ENCODE data around the gene NDUFA6. TPM values are rescaled to one million over a fixed set of nuclear protein-coding genes. Genes with fewer than 3 reads are reported as not detected.
A peak's percentile ranks its signal among the peaks of the same experiment; 100 is the strongest.
"Not testable (repeated sequence)": the region's sequence is repeated elsewhere in the genome, so short reads cannot be mapped to it uniquely, and the experiment has no call there.

The NDUFA6 gene
- polyA plus RNA-seq, 4 donors: 97.2 to 122 (median 115) TPM

GRCh38 chr22:42073621-42074041, 16.9 kb downstream of the NDUFA6 start:
- DNase-seq (ENCODE audit: low read depth in 4 of 4, low spot score in 2 of 4): no peak

GRCh38 chr22:42072606-42073330, 17.8 kb downstream of the NDUFA6 start:
- no peak for DNase-seq (ENCODE audit: low read depth in 4 of 4, low spot score in 2 of 4)

GRCh38 chr22:42071508-42071907, 19.1 kb downstream of the NDUFA6 start:
- DNase-seq (ENCODE audit: low read depth in 4 of 4, low spot score in 2 of 4): not testable (repeated sequence)

GRCh38 chr22:42070517-42071422, 19.8 kb downstream of the NDUFA6 start, which contains the start of gene NAGA:
NAGA (minus strand) TSS chr22:42070812; CDS start chr22:42070297, 515 bp downstream.
- peak; percentile 88 to 96 (median 90) for DNase-seq (ENCODE audit: low read depth in 4 of 4, low spot score in 2 of 4)

GRCh38 chr22:42069801-42070516, 20.6 kb downstream of the NDUFA6 start:
- DNase-seq (ENCODE audit: low read depth in 4 of 4, low spot score in 2 of 4): peak in 1 of 4 donors; percentile 34

- DNase-seq (ENCODE audit: low read depth in 4 of 4, low spot score in 2 of 4): no peak
Observed at GRCh38 chr22:42068291-42068690, 22.3 kb downstream of the NDUFA6 start.

- no peak for DNase-seq (ENCODE audit: low read depth in 4 of 4, low spot score in 2 of 4)
Observed at GRCh38 chr22:42067671-42068251, 22.8 kb downstream of the NDUFA6 start.

GRCh38 chr22:42066937-42067336, 23.6 kb downstream of the NDUFA6 start:
- no peak for DNase-seq (ENCODE audit: low read depth in 4 of 4, low spot score in 2 of 4)

- no peak for DNase-seq (ENCODE audit: low read depth in 4 of 4, low spot score in 2 of 4)
Observed at GRCh38 chr22:42066126-42066761, 24.3 kb downstream of the NDUFA6 start.

GRCh38 chr22:42065438-42066125, 25.0 kb downstream of the NDUFA6 start:
- no peak for DNase-seq (ENCODE audit: low read depth in 4 of 4, low spot score in 2 of 4)

- DNase-seq (ENCODE audit: low read depth in 4 of 4, low spot score in 2 of 4): no peak
Observed at GRCh38 chr22:42064629-42065028, 25.9 kb downstream of the NDUFA6 start.

- no peak for DNase-seq (ENCODE audit: low read depth in 4 of 4, low spot score in 2 of 4)
Observed at GRCh38 chr22:42062506-42063170, 27.9 kb downstream of the NDUFA6 start.

GRCh38 chr22:42061041-42061440, 29.5 kb downstream of the NDUFA6 start:
- no peak for DNase-seq (ENCODE audit: low read depth in 4 of 4, low spot score in 2 of 4)

- DNase-seq (ENCODE audit: low read depth in 4 of 4, low spot score in 2 of 4): no peak
Observed at GRCh38 chr22:42060489-42060888, 30.1 kb downstream of the NDUFA6 start.

- DNase-seq (ENCODE audit: low read depth in 4 of 4, low spot score in 2 of 4): no peak
Observed at GRCh38 chr22:42056757-42057511, 33.6 kb downstream of the NDUFA6 start.

GRCh38 chr22:42052765-42053164, 37.8 kb downstream of the NDUFA6 start:
- no peak for DNase-seq (ENCODE audit: low read depth in 4 of 4, low spot score in 2 of 4)

- no peak for DNase-seq (ENCODE audit: low read depth in 4 of 4, low spot score in 2 of 4)
Observed at GRCh38 chr22:42050641-42051180, 39.9 kb downstream of the NDUFA6 start.

- no peak for DNase-seq (ENCODE audit: low read depth in 4 of 4, low spot score in 2 of 4)
Observed at GRCh38 chr22:42041784-42042183, 48.8 kb downstream of the NDUFA6 start.

All from left renal cortex interstitium (tissue), 4 donors.